Upper lobe of left lung (tissue), 6 donors: Measurements from ENCODE around the gene SARNP. TPM values are rescaled to one million over a fixed set of nuclear protein-coding genes. Genes with fewer than 3 reads are reported as not detected.

Experiments
- ATAC-seq, 2 donors: fragments of 200-7000 bp; cut with Tn5 transposase; one replicate each; pipeline ENCODE4 v1.9.1; 2022; ENCODE audit warnings: mild to moderate bottlenecking in 2 of 2, moderate library complexity in 2 of 2; ENCODE audit not compliant: low FRiP score in 2 of 2
- DNase-seq, 2 donors: peaks; one replicate each; pipeline ENCODE4 v3.0.0-alpha.2; 2019 to 2020
- H3K27ac ChIP-seq, 4 donors: fragments of 200-600 bp; sonication (generic); one replicate each; pipeline ENCODE4 v1.5.1; 2016 to 2019
- H3K27me3 ChIP-seq, 4 donors: fragments of 200-600 bp; sonication (generic); one replicate each; pipeline ENCODE4 v1.5.1; 2017 to 2019
- H3K36me3 ChIP-seq, 4 donors: fragments of 200-600 bp; sonication (generic); one replicate each; pipeline ENCODE4 v1.5.1; 2016 to 2019
- H3K4me1 ChIP-seq, 4 donors: fragments of 200-600 bp; sonication (generic); one replicate each; pipeline ENCODE4 v1.5.1; 2018 to 2019
- H3K4me3 ChIP-seq, 4 donors: fragments of 200-600 bp; sonication (generic); one replicate each; pipeline ENCODE4 v1.5.1; 2017 to 2019; ENCODE audit warnings: mild to moderate bottlenecking in 2 of 4, moderate library complexity in 1 of 4
- H3K9me3 ChIP-seq, 4 donors: fragments of 200-600 bp; sonication (generic); one replicate each; pipeline ENCODE4 v1.5.1; 2018 to 2019
- EP300 ChIP-seq, 4 donors: sonication (generic); formaldehyde crosslinking; IDR thresholded peaks; one replicate each; pipeline ENCODE4 v1.5.1; 2017; ENCODE audit warnings: antibody characterized with exemption in 4 of 4, control low read depth in 2 of 4
- POLR2A ChIP-seq, 4 donors: fragments of 450-650 bp; IDR thresholded peaks; one replicate each; pipeline ENCODE4 v1.5.1; 2016 to 2017; ENCODE audit warnings: antibody characterized with exemption in 4 of 4, mild to moderate bottlenecking in 2 of 4
- POLR2AphosphoS5 ChIP-seq, 2 donors: sonication (generic); formaldehyde crosslinking; IDR thresholded peaks; one replicate each; pipeline ENCODE4 v1.5.1; 2017; ENCODE audit warnings: antibody characterized with exemption in 2 of 2
- WGBS, 2 donors: methylation state at CpG; one replicate each; pipeline ENCODE4 v1.1.5; 2017 to 2018; 5-methylcytosine and 5-hydroxymethylcytosine counted together
- total RNA-seq, 6 donors: library from RNA; depleted of rRNA in 4 of 6; stranded (reverse); fragments of >200 nt in 4 of 6; gene quantifications; one replicate each; pipeline versions ENCODE4 v1.1.0 to v1.2.1, GENCODE V29; 2016 to 2021
- TF ChIP-seq, protein P1 (sequence below), 6 experiments: fragments of 450-650 bp in 4 of 6; fragments of 200-600 bp in 2 of 6; sonication (generic) in 2 of 6; IDR thresholded peaks; one replicate each; pipeline ENCODE4 v1.5.1; 2016 to 2019; ENCODE audit warnings: antibody characterized with exemption in 6 of 6
- donor health status: DM: no; HTN: no; CAD: no; lungs with moderate emphysema.
- donor health status: DM: no; HTN: yes; CAD: no; lungs with severe emphysema.

SARNP gene
- total RNA-seq, 6 donors from 2014 or later, result 39.1 to 69.3 (median 54.9) TPM

DNA sequence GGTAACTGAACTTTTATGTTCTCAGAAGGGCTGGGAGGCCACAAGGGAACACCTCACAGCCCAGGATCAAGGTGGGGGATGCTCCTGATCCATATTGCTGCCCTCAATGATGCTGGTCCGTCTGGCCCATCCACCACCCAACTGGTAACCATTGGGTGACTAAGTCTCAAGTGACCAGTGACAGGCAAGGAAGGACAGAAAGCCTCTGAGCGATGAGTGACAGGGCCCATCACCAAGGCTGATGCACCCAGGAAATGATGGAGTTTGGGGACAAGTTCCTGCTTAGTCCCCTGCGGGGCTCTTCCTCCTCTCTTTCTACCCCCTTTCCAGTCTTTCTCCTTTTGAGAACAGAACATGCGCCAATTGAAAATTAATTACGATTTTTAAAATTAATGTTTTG lies 27.8 kb upstream of the SARNP start:
- H3K4me3 ChIP-seq, result no peak overlapping the region
- H3K36me3 ChIP-seq, result no peaks in the 10 kb centered on the region
- no peak for DNase-seq
- no peak for ATAC-seq
- no peaks in the 10 kb centered on the region for H3K9me3 ChIP-seq
- TF ChIP-seq POLR2A (IDR thresholded peaks at IDR 0.05) (no peak), EP300 (IDR thresholded peaks at IDR 0.05) (no peak), POLR2AphosphoS5 (IDR thresholded peaks at IDR 0.05) (no peak)
- TF ChIP-seq, protein P1, sequence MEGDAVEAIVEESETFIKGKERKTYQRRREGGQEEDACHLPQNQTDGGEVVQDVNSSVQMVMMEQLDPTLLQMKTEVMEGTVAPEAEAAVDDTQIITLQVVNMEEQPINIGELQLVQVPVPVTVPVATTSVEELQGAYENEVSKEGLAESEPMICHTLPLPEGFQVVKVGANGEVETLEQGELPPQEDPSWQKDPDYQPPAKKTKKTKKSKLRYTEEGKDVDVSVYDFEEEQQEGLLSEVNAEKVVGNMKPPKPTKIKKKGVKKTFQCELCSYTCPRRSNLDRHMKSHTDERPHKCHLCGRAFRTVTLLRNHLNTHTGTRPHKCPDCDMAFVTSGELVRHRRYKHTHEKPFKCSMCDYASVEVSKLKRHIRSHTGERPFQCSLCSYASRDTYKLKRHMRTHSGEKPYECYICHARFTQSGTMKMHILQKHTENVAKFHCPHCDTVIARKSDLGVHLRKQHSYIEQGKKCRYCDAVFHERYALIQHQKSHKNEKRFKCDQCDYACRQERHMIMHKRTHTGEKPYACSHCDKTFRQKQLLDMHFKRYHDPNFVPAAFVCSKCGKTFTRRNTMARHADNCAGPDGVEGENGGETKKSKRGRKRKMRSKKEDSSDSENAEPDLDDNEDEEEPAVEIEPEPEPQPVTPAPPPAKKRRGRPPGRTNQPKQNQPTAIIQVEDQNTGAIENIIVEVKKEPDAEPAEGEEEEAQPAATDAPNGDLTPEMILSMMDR (IDR thresholded peaks at IDR 0.05), result no peak
- H3K27me3 ChIP-seq, result no peaks in the 10 kb centered on the region
- peak overlapping the region in 1 of 4 donors; percentile 61 for H3K27ac ChIP-seq
- peaks cover 13 to 19% (median 16%) of the 10 kb centered on the region in 4 donors for H3K4me1 ChIP-seq
- WGBS, 2 donors, result 78 to 82% methylated on average over 5 of the region's 5 CpGs

GRCh38 chr12:55844961-55845360 lies 27.4 kb upstream of the SARNP start:
- Histone ChIP-seq H3K4me1 (peaks cover 13 to 19% (median 16%) of the 10 kb centered on the region in 4 donors), H3K27ac (peak overlapping the region in 1 of 4 donors; percentile 61), H3K9me3 (no peaks in the 10 kb centered on the region), H3K4me3 (no peak overlapping the region), H3K27me3 (no peaks in the 10 kb centered on the region), H3K36me3 (no peaks in the 10 kb centered on the region)
- WGBS, 2 donors, result 90 to 93% methylated on average over 4 of the region's 4 CpGs
- DNase-seq (no peak), ATAC-seq (no peak)
- TF ChIP-seq POLR2A (IDR thresholded peaks at IDR 0.05) (no peak), POLR2AphosphoS5 (IDR thresholded peaks at IDR 0.05) (no peak)

DNA sequence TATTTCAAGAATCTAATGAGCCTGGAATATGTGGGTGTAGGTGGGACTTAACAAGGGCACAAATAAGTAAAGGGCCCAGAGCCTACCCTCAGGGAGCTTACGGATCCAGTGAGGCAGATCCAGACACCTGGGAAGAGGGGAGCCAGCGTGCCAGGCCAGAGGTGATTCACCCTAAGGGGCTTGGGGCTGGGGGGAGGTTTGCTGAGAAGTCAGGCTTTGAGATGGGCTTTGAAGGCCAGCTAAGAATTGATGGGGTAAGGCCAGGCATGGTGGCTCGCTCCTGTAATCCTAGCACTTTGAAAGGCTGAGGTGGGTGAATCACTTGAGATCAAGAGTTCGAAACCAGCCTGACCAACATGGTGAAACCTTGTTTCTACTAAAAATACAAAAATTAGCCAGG lies 25.9 kb upstream of the SARNP start:
- no peaks in the 10 kb centered on the region for H3K9me3 ChIP-seq
- 91 to 94% methylated on average over 4 of the region's 4 CpGs for WGBS, 2 donors
- no peak overlapping the region for H3K4me3 ChIP-seq
- H3K4me1 ChIP-seq, result peaks cover 10 to 13% (median 12%) of the 10 kb centered on the region in 4 donors
- ATAC-seq, result no peak
- no peaks in the 10 kb centered on the region for H3K27me3 ChIP-seq
- DNase-seq, result no peak
- H3K27ac ChIP-seq, result no peak overlapping the region
- TF ChIP-seq POLR2A (IDR thresholded peaks at IDR 0.05) (no peak), EP300 (IDR thresholded peaks at IDR 0.05) (no peak), POLR2AphosphoS5 (IDR thresholded peaks at IDR 0.05) (no peak)
- TF ChIP-seq, protein P1 (IDR thresholded peaks at IDR 0.05), result no peak
- H3K36me3 ChIP-seq, result peaks cover 0 to under 1% (median 0%) of the 10 kb centered on the region in 4 donors

GRCh38 chr12:55842681-55843429 lies 25.3 kb upstream of the SARNP start, which contains the start of gene MMP19:
Gene MMP19 (minus strand): TSS chr12:55842936. CDS start chr12:55842830, 106 bp downstream.
- peaks cover 0 to 3% (median 0%) of the 10 kb centered on the region in 4 donors for H3K36me3 ChIP-seq
- H3K27me3 ChIP-seq, result no peaks in the 10 kb centered on the region
- H3K4me1 ChIP-seq, result peaks cover 7 to 13% (median 11%) of the 10 kb centered on the region in 4 donors
- peak in 1 of 2 donors; percentile 40 for DNase-seq
- peak; percentile 38 to 58 for TF ChIP-seq POLR2AphosphoS5 (IDR thresholded peaks at IDR 0.05)
- peak in 1 of 4 donors; percentile 8 for TF ChIP-seq EP300 (IDR thresholded peaks at IDR 0.05)
- TF ChIP-seq, protein P1 (IDR thresholded peaks at IDR 0.05), result no peak
- TF ChIP-seq POLR2A (IDR thresholded peaks at IDR 0.05), result peak in 3 of 4 donors; percentile 22 to 75 (median 26)
- H3K9me3 ChIP-seq, result no peaks in the 10 kb centered on the region
- WGBS, 2 donors, result 54 to 59% methylated on average over 10 of the region's 10 CpGs
- H3K27ac ChIP-seq, result peak within 1 kb of the TSS in 3 of 4 donors; percentile 74 to 87 (median 82)
- peak within 1 kb of the TSS in 3 of 4 donors; percentile 36 to 51 (median 46) for H3K4me3 ChIP-seq
- ATAC-seq, result peak; percentile 52 to 72

DNA sequence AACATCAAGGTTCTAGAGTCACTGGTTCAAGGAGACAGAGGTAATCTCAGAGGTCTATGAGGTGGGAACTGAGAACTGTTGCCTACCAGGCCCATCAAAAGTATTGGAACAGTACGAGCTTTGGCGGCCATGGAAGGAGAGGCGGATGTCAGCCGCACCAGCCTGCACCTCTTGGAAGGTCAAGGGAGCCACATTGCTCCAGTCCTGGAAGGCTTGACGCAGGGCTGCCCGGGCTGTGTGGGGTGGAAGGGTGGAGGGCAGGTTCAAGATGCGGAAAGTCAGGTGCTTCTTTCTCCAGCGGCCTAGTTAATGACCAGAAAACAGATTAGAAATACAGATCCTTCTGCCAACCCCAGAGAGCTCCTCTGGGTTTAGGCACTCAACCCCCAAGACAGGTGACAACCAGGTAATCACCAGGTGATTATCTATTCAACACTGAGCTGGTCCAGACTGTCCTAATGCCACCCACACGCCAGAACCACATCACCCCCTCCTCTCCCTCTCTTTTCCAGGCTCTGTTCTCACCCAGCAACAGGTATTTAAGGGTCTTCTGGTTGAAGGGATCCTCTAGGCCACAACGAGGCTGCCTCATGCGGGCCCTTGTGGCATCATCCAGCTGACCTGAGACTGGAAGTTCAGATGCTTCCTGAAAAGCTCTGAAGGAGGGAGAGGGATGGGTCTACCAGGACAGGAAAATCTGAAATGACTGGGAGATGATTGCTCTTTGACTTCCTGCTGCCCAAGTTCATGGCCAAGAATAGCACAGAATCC lies 23.2 kb upstream of the SARNP start:
- DNase-seq, result no peak
- Histone ChIP-seq H3K27me3 (no peaks in the 10 kb centered on the region), H3K27ac (no peak overlapping the region), H3K9me3 (no peaks in the 10 kb centered on the region), H3K4me3 (peak overlapping the region in 1 of 4 donors; percentile 51), H3K36me3 (peaks cover 0 to 6% (median 3%) of the 10 kb centered on the region in 4 donors), H3K4me1 (peaks cover 0 to 4% (median 0%) of the 10 kb centered on the region in 4 donors)
- ATAC-seq, result no peak
- no peak for TF ChIP-seq EP300 (IDR thresholded peaks at IDR 0.05)
- TF ChIP-seq, protein P1 (IDR thresholded peaks at IDR 0.05), result no peak
- TF ChIP-seq POLR2AphosphoS5 (IDR thresholded peaks at IDR 0.05), result no peak
- no peak for TF ChIP-seq POLR2A (IDR thresholded peaks at IDR 0.05)
- 88% methylated on average over 11 of the region's 11 CpGs for WGBS, 2 donors
